Measurements from ENCODE around the gene CUX1.

Gene CUX1

DNA sequence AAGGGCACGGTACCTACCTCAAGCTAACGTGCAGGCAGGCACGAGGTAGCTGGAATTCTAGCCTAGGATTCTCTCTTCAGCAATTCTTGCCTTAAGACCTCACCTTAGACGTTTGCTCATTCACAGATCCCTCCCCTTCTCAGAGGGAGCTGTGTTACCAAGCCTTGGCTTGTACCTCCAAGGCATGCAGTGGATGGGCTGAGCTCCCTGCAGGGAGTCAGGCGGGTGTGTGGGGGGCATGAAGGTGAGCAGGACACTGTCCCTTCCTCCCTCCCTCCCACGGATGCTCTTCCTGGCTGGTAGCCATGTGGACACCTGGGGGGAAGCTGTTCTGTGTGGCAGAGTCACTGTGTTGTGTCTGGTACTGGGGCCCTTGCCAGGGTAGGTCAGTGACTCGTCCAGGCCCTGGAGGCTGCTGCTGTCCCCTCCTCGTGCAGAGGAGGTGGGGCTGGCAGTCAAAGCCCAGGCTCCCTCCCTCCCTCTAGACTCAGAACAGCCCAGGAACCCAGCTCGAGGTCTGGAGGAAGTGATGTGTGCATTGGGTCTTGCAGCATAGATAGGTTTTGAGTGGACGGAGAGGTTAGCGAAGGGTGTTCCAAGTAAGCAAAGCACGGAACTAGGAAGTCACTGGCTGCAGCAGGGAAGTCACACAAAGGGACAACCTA, 247.1 kb downstream of the CUX1 start:
- in situ Hi-C loops (cut with MboI; ENCODE audit: low sequenced_read_pairs), result no loop called here

DNA sequence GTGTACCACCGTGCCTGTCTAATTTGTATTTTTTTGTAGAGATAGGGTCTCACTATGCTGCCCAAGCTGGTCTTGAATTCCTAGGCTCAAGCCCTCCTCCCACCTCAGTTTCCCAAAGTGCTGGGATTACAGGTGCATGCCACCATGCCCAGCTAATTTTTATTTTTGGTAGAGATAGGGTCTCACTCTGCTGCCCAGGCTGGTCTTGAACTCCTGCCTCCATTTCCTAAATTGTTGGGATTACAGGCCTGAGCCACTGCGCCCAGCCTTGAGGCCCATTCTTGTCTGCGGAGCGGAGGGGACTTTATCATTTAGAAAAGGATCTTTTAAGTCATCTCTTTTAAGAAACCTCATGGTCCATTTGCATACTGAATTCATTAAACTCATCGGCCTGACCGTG, 247.8 kb downstream of the CUX1 start:
- in situ Hi-C loops (cut with MboI; ENCODE audit: low sequenced_read_pairs), result no loop called here

DNA sequence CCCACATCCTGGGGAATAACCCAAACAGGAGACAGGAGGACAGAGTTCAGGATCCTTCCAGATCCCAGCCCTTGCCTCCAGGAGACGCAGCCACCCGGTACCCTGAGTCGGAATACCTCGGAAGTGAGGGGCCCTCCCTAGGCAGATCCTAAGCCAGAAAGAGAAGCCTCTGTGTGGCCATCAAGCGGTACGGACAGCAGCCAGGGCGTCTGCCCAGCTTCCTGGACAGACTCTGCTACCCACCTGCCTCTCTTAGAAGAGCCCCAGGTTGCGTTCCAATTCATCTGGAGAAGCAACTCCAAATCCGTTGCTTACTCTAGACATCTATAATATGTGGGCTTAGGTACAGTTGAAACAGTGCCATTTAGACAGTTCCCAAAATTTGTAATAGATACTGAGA, 249.1 kb downstream of the CUX1 start:
- in situ Hi-C loops (cut with MboI; ENCODE audit: low sequenced_read_pairs), result no loop called here

DNA sequence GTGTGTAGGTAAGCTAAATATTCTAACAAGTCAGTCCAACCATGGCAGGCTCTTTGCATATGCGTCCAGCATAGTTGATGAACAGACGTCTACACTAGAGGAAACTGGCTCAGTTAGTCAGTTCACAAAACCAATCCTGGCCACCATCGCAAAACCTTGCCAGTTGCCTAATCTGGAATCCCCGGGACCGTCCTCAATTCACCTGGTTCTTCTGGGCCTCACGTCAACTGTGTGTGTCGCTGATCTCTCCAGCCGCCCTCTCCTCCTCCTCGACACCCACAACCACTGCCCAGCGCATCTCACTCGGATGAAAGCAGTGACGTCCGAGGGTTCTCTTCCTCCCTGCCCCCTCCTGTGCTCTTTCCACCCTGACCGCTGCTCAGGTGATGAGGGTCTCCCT, 251.4 kb downstream of the CUX1 start:
- in situ Hi-C loops (cut with MboI; ENCODE audit: low sequenced_read_pairs), result no loop called here

DNA sequence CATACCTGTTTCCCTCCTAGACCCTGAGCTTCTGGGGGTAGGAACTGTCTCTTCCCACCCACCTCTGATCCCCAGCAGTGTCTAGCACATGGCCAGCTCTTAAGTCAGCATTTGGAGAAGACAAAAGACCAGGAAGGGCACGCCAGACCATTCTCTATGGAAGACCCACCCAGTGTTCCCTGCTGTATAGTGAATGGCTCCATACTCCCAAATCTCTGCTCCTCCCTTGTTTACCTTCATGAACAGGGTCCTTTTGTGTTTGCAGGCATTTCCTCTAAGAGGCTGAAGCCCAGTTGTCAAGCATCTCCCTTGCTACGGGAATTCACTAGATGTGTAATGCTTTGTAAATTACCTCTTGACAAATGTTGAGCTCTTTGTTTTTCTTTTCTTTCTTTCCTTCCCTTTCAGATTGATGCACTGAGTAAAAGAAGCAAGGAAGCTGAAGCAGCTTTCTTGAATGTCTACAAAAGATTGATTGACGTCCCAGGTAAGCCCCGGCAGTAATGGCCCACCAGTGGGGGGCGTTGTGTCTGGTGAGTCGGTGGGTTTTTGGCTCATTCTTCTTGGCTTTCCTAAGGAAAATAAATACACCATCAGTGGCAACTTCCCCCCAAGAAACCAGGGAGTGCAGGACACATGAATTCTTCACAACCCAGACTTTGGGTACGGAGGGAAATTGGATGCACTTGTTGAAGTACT, 252.7 kb downstream of the CUX1 start:
- in situ Hi-C loops (cut with MboI; ENCODE audit: low sequenced_read_pairs), result no loop called here

DNA sequence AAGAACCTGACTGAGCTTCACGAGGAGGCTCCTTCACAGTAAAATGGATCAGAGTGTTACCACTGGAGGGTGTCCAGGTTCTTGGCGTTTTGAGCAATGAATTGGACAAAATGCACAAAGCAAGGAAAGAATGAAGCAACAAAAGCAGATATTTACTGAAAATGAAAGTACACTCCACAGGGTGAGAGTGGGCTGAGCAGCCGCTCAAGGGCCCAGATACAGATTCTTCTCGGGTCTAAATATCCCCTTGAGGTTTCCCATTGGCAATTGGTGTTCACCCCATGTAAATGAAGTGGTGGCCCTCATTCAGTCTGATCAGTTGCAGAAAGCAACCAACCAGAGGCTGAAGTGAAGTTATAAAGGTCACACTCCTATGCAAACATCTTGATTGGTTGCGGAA, 254.6 kb downstream of the CUX1 start:
- in situ Hi-C loops (cut with MboI; ENCODE audit: low sequenced_read_pairs), result no loop called here

DNA sequence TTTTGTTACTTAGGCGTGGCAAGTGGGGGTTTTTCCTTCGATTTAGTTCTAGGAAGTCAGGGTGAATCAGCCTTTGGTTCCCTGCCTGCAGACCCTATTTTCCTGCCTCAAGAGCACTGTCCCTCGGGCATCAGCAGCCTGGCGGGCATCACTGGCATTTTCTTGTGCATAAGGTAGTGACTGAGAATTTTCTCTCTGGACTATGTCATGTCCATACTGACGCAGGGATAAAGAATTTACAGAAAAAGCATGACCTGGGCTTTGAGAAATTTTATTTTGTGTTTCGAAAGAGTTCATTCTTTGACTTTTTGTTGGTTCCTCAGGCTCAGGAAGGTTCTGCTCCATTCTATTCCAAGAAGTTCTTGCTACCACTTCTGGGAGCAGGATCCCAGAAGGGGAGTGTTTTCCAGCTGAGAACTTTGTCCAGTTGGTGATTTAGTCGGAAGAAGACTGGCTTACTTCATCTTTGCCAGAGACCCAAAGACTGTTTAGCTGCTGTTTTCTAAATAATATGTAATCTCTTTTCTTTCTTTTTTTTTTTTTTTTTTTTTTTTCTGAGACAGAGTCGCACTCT, 255.3 kb downstream of the CUX1 start:
- in situ Hi-C loops (cut with MboI; ENCODE audit: low sequenced_read_pairs), result no loop called here

DNA sequence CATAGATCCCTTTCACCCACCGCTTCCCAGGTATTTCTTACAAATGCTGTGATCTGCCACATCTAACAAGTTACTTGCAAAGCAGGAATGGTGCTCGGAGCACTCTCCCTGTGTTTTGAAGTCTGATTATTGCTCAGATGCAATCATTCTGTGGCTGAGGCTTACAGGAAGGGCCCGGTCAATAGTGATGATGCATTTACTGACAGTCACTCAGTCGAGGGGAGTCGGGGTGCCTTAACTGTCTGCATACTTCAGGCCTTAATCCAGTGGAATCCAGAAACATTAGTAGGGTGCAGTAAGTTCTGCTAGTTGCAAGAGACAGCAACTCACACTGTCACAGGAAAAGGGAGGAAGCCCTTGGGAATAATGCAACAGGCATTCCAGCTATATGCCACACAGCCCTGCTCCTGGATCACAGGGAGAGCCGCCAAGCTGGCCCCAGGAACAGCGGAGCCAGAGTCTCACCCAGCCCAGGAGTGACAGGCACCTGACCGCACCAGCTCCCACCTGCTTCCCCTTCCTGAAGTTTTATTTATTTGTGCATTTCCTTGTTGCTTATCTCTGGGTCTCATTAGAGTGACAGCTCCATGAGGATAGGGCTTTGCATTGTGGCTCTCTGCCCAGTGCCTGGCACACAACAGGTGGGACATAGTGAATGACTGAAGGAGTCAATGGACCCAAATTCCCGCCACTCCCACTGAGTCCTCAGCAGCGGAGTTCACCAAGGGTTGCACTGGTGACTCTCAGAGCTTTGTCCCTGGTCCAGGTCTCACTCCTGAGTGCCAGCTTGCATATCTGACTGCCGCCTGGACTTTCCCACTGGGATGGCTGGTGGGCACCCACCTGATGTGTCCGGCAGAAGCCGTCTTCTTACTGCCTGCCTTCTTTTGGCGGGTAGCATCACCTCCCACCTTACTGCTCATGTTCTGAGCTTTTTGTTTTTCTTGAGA, 256.8 kb downstream of the CUX1 start:
- in situ Hi-C loops (cut with MboI; ENCODE audit: low sequenced_read_pairs), result no loop called here

DNA sequence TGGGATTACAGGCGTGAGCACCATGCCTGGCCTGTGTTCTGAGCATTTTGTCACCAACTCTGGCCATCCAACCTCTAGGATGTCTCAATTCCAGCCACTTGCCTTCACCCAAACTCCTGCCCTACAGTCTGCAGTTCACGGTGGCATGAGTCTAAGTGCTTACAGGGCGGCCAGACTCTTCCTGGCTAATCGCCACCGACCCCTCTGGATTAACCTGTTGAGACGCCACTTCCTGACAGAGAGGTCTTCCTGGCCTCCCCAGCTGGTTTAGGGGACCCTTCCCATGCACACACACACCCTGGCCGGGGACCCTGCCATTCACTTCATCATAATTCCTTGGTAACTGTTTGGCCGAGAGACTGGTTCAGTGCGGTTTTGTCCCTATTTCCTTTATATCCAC, 257.7 kb downstream of the CUX1 start:
- in situ Hi-C loops (cut with MboI; ENCODE audit: low sequenced_read_pairs), result no loop called here

DNA sequence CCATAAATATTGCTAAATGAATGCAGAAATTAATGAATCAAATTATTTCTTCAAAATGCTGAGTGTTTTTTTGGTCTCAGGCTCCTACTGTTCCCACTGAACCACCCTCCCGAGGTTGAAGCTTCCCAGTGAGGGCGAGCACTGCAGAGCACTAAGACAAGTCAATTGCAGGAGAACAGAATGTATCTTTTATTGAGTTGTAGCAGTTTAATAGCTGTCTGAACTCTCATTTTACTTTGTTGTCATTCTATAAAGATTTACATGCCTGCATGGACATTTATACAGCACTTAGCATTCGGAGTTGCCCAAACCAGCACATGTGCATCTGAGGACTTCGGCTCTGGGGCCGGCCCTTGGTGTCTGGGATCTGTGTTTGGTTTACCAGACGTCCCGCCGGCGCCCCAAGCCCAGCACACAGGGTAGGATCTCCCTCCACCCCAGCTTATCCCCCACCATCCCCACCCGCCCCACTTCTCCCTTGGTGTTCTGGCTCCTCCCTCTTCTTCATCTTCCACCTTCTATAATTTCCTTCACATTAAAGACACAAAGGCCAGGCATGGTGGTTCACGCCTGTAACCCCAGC, 258.2 kb downstream of the CUX1 start:
- in situ Hi-C loops (cut with MboI; ENCODE audit: low sequenced_read_pairs), result no loop called here

DNA sequence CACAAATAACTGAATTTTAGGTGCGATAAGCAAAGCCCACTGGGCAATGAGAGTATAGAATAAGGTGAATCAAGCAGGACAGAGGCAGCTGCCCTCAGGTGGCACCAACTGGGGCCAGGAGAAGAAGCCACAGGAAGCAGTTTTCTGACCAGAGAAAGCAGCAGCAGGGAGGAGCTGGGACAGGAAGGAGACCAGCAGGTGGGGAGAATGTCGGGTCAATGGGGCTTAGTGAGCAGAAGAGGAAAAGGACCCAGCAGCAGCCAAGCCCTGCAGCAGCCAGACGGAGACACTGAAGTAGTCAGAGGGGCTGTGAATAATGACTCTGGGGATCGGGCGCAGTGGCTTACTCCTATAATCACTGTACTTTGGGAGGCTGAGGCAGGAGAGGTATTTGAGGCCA, 259.7 kb downstream of the CUX1 start:
- in situ Hi-C loops (cut with MboI; ENCODE audit: low sequenced_read_pairs), result no loop called here

DNA sequence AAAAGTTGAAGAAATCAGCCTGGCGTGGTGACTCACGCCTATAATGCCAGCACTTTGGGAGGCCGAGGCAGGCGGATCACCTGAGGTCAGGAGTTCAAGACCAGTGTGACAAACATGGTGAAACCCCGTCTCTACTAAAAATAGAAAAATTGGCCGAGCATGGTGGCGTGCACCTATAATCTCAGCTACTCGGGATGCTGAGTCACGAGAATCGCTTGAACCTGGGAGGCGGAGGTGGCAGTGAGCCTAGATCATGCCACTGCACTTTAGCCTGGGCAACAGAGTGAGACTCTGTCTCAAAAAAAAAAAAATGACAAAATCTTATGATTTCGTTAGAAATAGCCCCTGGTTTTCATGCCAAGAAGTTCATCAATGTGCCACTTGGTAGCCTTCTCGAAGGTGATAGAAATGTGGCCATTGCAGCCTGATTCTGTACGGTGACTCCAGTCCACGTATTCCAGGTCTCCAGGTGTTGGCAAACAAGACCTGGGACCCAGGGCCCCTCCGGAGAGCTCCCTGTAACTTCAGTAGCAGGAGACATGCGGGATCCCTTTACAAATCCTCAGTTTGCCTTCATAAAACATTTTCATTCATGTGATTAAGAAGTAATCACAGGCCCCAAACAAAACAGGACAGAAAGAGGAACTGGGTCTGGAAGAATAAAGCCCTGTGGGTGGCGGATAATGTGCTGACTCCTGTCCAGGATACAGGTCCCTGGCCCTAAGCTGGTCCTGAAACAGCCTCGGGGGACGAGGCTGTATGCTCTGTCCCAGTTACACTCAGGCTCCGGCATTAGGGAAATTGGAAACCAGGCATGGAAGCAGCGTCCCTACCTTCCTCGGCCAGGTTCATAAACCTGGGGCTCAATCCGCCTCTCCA, 262.0 kb downstream of the CUX1 start:
- in situ Hi-C loops (cut with MboI; ENCODE audit: low sequenced_read_pairs), result no loop called here

DNA sequence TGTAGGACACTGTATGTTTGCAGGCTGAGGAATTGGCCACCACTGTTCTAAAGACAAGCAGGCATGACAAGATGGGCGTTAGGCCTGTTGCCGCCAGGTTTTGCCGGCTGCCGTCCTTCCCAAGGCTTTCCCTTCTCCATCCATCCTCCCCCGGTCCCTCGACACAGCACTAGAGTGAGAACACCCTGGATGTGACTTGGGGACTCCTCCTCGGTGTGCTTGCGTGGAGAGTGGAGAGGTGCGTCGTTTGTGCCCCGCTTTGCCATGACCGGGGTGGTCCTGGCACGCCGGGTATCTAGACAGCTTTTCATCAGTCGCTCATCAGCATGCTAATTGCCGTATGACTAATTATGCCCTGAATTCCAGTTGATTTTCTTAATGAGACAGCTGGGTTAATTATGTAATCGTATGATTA, 262.6 kb downstream of the CUX1 start:
- in situ Hi-C loops (cut with MboI; ENCODE audit: low sequenced_read_pairs), result no loop called here

DNA sequence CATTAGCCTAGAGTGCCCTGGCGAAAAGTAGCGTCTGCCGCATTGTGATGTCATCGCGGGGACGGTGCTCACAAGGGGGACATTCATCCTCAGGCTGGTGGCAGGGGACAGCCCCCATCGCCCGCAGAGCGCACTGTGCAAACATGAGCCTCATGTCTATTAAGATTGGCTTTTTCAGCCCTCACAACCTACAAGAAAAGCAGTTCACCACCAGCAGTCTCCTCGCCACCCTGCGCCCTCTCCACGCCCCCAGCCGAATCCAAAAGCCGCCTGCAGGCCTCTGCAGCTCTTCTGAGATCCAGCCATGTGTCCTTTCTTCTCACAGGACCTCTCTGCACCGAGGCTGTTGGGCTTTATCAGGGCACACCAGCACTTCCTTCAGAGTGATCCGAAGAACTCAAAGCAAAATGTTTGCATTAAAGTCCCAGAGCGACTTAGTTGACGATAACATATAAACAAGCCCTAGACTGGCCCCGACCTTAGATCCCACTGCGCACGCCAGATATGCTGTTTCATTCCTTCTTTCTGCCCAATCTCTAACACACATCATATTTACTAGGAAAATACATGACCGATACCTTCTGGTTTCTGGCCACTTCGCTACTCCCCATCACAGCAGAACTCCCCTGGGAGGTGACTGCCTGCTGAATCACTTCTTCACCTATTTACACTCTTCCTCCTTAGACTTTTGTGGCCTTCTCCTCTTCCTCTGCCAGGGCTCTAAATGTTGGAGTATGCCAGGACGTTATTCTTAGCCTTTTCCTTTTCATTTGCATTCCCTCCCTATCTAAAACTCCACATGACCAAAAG, 263.2 kb downstream of the CUX1 start:
- in situ Hi-C loops (cut with MboI; ENCODE audit: low sequenced_read_pairs), result no loop called here

DNA sequence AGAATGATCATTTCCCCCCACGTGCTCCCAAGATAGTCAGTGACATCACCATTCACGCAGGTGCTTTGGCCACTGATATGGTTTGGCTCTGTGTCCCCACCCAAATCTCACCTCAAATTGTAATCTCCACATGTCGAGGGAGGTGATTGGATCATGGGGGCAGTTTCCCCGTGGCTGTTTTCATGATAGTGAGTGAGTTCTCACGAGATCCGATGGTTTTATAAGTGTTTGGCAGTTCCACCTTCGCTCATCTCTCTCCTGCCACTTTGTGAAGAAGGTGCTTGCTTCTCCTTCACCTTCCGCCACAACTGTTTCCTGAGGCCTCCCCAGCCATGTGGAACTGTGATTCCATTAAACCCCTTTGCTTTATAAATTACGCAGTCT, 263.8 kb downstream of the CUX1 start:
- in situ Hi-C loops (cut with MboI; ENCODE audit: low sequenced_read_pairs), result no loop called here

DNA sequence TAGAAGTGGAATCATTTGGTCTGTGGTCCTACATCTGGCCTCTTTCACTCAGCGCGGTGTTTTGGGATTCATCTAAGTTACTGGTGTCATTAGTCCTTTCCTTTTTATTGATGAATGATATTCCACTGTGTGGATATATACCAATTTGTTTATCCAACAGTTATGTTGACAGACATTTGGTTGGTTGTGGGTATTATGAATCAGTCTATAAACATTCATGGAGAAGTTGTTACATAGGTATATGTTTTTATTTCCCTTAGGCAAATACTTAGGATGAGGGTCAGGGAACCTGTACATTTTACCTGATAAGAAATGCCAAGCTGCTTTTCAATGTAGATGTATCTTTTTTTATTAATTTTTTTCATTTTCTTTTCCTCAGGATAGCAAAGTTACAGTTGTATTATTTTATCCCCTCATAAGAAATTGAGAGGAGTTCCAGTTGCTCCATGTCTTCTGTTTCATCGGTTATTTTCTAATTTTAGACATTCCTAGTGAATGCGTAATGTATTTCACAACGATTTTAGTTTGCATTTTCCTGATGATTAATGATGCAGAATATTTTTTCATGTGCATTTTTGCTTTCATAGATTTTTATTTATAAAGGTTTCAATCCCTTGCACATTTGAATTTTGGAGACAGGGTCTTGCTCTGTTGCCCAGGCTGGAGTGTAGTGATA, 265.4 kb downstream of the CUX1 start:
- in situ Hi-C loops (cut with MboI; ENCODE audit: low sequenced_read_pairs), result no loop called here

DNA sequence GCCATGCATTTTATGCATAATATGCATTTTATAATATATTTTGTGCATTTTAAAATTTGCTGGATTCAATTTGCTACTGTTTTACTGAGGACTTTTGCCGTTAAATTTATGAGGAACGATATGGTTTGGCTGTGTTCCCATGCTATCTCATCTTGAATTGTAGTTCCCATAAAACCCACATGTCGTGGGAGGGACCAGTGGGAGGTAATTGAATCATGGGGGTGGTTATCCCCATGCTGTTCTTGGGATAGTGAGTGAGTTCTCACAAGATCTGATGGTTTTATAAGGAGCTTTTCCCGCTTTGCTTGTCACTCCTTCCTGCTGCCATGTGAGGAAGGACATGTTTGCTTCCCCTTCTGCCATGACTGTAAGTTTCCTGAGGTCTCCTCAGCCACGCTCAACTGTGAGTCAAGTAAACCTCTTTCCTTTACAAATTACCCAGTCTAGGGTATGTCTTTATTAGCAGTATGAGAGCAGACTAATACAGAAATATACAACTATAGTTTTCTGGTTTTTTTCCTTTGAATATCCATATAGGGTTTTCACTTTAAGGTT, 267.9 kb downstream of the CUX1 start:
- in situ Hi-C loops (cut with MboI; ENCODE audit: low sequenced_read_pairs), result no loop called here

All from hTERT RPE-1 (cell line).